Kidney capillary endothelial cell (primary cell): ENCODE results near the gene AMN1.
"Not testable (repeated sequence)": the region's sequence is repeated elsewhere in the genome, so short reads cannot be mapped to it uniquely, and the experiment has no call there.

ENCODE experiments used
- DNase-seq: peaks from one replicate; pipeline ENCODE4 v3.0.0-alpha.2; 2018; ENCODE audit warnings: low spot score

The AMN1 gene

GRCh38 chr12:31672521-31672920 lies 56.3 kb downstream of the AMN1 start:
- DNase-seq, result no peak

GRCh38 chr12:31669582-31669981 lies 59.2 kb downstream of the AMN1 start:
- DNase-seq, result not testable (repeated sequence)

GRCh38 chr12:31669020-31669419 lies 59.8 kb downstream of the AMN1 start:
- DNase-seq, result no peak

GRCh38 chr12:31664038-31664437 lies 64.8 kb downstream of the AMN1 start:
- DNase-seq, result no peak

- no peak for DNase-seq
Observed at GRCh38 chr12:31663576-31663975, 65.2 kb downstream of the AMN1 start.

- DNase-seq, result no peak
Observed at GRCh38 chr12:31662176-31662849, 66.5 kb downstream of the AMN1 start.

GRCh38 chr12:31659087-31659942 lies 69.5 kb downstream of the AMN1 start, which contains the start of gene ETFBKMT:
TSS of gene ETFBKMT (plus strand) at chr12:31659688. CDS start at chr12:31661954, 2,266 bp downstream.
- DNase-seq, result peak; percentile 63

GRCh38 chr12:31658471-31659086 lies 70.2 kb downstream of the AMN1 start:
- no peak for DNase-seq

- no peak for DNase-seq
Observed at GRCh38 chr12:31655792-31656191, 73.0 kb downstream of the AMN1 start.

GRCh38 chr12:31655208-31655607 lies 73.6 kb downstream of the AMN1 start:
- no peak for DNase-seq

- DNase-seq, result no peak
Observed at GRCh38 chr12:31651893-31652521, 76.8 kb downstream of the AMN1 start.

GRCh38 chr12:31650918-31651317 lies 77.9 kb downstream of the AMN1 start:
- DNase-seq, result peak; percentile 64

- peak; percentile 24 for DNase-seq
Observed at GRCh38 chr12:31647086-31647491, 81.7 kb downstream of the AMN1 start.

GRCh38 chr12:31645924-31646323 lies 82.9 kb downstream of the AMN1 start:
- DNase-seq, result no peak

- DNase-seq, result no peak
Observed at GRCh38 chr12:31644536-31644935, 84.3 kb downstream of the AMN1 start.

- DNase-seq, result no peak
Observed at GRCh38 chr12:31641509-31642090, 87.2 kb downstream of the AMN1 start.

GRCh38 chr12:31634620-31635019 lies 94.2 kb downstream of the AMN1 start:
- no peak for DNase-seq

GRCh38 chr12:31633464-31633863 lies 95.4 kb downstream of the AMN1 start:
- DNase-seq, result no peak

GRCh38 chr12:31631809-31632208 lies 97.0 kb downstream of the AMN1 start:
- DNase-seq, result no peak

GRCh38 chr12:31631023-31631724 lies 97.6 kb downstream of the AMN1 start:
- DNase-seq, result no peak
